ENCODE measurements around the gene TNFRSF14. TPM values are rescaled to one million over a fixed set of nuclear protein-coding genes. Genes with fewer than 3 reads are reported as not detected.

The TNFRSF14 gene
- total and polyA plus RNA-seq, 2 donors (not counting 1 experiment from before 2014, with no cell fraction given): 239 to 427 TPM

- H4K20me1 ChIP-seq (ENCODE audit: control insufficient read depth, insufficient read depth, low read length, poor library complexity, severe bottlenecking): peaks cover 58% of the 10 kb centered on the region
- POLR2A ChIA-PET: interaction anchor here (0.6 to 2.5 kb wide), 11 partner anchors 19 to 1373 kb away, joined by 3 to 28 read pairs (median 5); partner anchors contain the start of genes MORN1, PRXL2B, RER1 and TNFRSF14
- Mint-ChIP-seq H3K27me3 (no peaks in the 10 kb centered on the region), H3K27ac (peak overlapping the region; percentile 66), H3K4me3 (peak overlapping the region; percentile 96), H3K4me1 (peaks cover 43% of the 10 kb centered on the region), H3K9me3 (ENCODE audit: insufficient read depth) (no peaks in the 10 kb centered on the region)
- peak overlapping the region; percentile 85 for H3K9ac ChIP-seq (ENCODE audit: low read length)
- H2AFZ ChIP-seq (ENCODE audit: insufficient read depth, low read depth, low read length, poor library complexity, severe bottlenecking): peak overlapping the region; percentile 76
- peaks cover 46 to 55% of the 10 kb centered on the region in 2 donors for H3K4me1 ChIP-seq (ENCODE audit: control insufficient read depth in 2 of 2, insufficient read depth in 2 of 2, low read length in 2 of 2)
- H3K9me3 ChIP-seq (ENCODE audit: control extremely low read depth in 1 of 3, control insufficient read depth in 2 of 3, insufficient read depth in 1 of 3, low read length in 2 of 3): peaks cover 0 to 11% (median 0%) of the 10 kb centered on the region in 3 donors
- H3K27ac ChIP-seq (ENCODE audit: low read length in 2 of 2): no peak overlapping the region
- 51% methylated on average over 20 of the region's 20 CpGs for WGBS (ENCODE audit: insufficient coverage)
- DNase-seq (no peak), ATAC-seq (ENCODE audit: low read depth) (peak; percentile 8)
- peaks cover 0 to 33% (median 18%) of the 10 kb centered on the region in 4 experiments for H3K27me3 ChIP-seq (replicated peaks in 1 of 4; ENCODE audit: control extremely low read depth in 1 of 4, control insufficient read depth in 3 of 4, insufficient read depth in 4 of 4, low read length in 3 of 4)
- H3K4me3 ChIP-seq (ENCODE audit: control extremely low read depth in 1 of 5, extremely low read depth in 1 of 5, insufficient read depth in 1 of 5, low read depth in 2 of 5, low read length in 4 of 5): peak overlapping the region in 4 of 5 experiments; percentile 32 to 89 (median 70)
- peak overlapping the region; percentile 85 for H3K4me2 ChIP-seq (replicated peaks; ENCODE audit: low read depth, low read length, poor library complexity, severe bottlenecking)
- TF ChIP-seq EZH2 (IDR thresholded peaks at IDR 0.05; ENCODE audit: borderline replicate concordance, insufficient read depth, low read depth, low read length, poor library complexity, severe bottlenecking): no peak
- TF ChIP-seq, protein P1, sequence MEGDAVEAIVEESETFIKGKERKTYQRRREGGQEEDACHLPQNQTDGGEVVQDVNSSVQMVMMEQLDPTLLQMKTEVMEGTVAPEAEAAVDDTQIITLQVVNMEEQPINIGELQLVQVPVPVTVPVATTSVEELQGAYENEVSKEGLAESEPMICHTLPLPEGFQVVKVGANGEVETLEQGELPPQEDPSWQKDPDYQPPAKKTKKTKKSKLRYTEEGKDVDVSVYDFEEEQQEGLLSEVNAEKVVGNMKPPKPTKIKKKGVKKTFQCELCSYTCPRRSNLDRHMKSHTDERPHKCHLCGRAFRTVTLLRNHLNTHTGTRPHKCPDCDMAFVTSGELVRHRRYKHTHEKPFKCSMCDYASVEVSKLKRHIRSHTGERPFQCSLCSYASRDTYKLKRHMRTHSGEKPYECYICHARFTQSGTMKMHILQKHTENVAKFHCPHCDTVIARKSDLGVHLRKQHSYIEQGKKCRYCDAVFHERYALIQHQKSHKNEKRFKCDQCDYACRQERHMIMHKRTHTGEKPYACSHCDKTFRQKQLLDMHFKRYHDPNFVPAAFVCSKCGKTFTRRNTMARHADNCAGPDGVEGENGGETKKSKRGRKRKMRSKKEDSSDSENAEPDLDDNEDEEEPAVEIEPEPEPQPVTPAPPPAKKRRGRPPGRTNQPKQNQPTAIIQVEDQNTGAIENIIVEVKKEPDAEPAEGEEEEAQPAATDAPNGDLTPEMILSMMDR (IDR thresholded peaks at IDR 0.05): no peak
- intact Hi-C loops (cut with micrococcal nuclease): loop anchor here (1.0 to 5.0 kb wide), 7 partner anchors 21 to 610 kb away; partner anchors contain the start of genes CALML6, MORN1, PEX10 and RER1
- CTCF ChIA-PET: interaction anchor here (1.0 to 1.9 kb wide), 5 partner anchors 21 to 136 kb away, joined by 3 to 20 read pairs (median 5); partner anchors contain the start of genes MORN1 and RER1
- peaks cover 46% of the 10 kb centered on the region for H3K79me2 ChIP-seq (ENCODE audit: control insufficient read depth, insufficient read depth, low read length)
- peaks cover 0 to 4% of the 10 kb centered on the region in 2 experiments for H3K36me3 ChIP-seq (replicated peaks in 1 of 2; ENCODE audit: control extremely low read depth in 1 of 2, control insufficient read depth in 1 of 2, extremely low read depth in 1 of 2, insufficient read depth in 2 of 2, low read length in 1 of 2)
These were observed 29.2 kb upstream of the TNFRSF14 start for GRCh38 chr1:2526824-2527555.

Data from B cell (primary cell).